HepG2 (cell line): ENCODE data around the gene XPOT. TPM values are rescaled to one million over a fixed set of nuclear protein-coding genes. Genes with fewer than 3 reads are reported as not detected.
A peak's percentile ranks its signal among the peaks of the same experiment; 100 is the strongest.

Source experiments
- FOXK1 ChIP-seq: sonication (generic); formaldehyde crosslinking; IDR thresholded peaks from 2 replicates; pipeline ENCODE4 v1.4.0; 2020; ENCODE audit warnings: low read depth, missing genetic modification reagents, borderline replicate concordance
- FOXK2 ChIP-seq: fragments of 450-650 bp; IDR thresholded peaks from 2 replicates; pipeline ENCODE4 v1.6.1; 2016
- GPN1 ChIP-seq: sonication (generic); formaldehyde crosslinking; IDR thresholded peaks from 2 replicates; pipeline ENCODE4 v1.5.1; 2020; ENCODE audit warnings: missing genetic modification reagents, borderline replicate concordance
- HNF1B ChIP-seq: sonication (generic); formaldehyde crosslinking; IDR thresholded peaks from 2 replicates; pipeline ENCODE4 v1.5.1; 2020; ENCODE audit warnings: mild to moderate bottlenecking, moderate library complexity, missing genetic modification reagents
- KLF16 ChIP-seq, 2 experiments: sonication (generic) in 1 of 2; formaldehyde crosslinking in 1 of 2; IDR thresholded peaks; 2 replicates each; pipeline versions ENCODE4 v1.6.1 to v1.8.0; 2016 to 2023; ENCODE audit warnings: missing genetic modification reagents in 2 of 2, missing compliant biosample characterization in 1 of 2
- MBD4 ChIP-seq: IDR thresholded peaks from 2 replicates; pipeline ENCODE4 v1.6.1; 2012; ENCODE audit warnings: low read length, inconsistent platforms, borderline replicate concordance
- POLR2AphosphoS5 ChIP-seq: IDR thresholded peaks from 2 replicates; pipeline ENCODE4 v1.6.1; 2012; ENCODE audit warnings: low read depth, low read length
- PRMT3 ChIP-seq: sonication (generic); formaldehyde crosslinking; IDR thresholded peaks from 2 replicates; pipeline ENCODE4 v1.8.1; 2022; ENCODE audit warnings: low read depth, mild to moderate bottlenecking, moderate library complexity, missing genetic modification reagents, borderline replicate concordance
- RXRA ChIP-seq: sonication (generic); formaldehyde crosslinking; IDR thresholded peaks from 2 replicates; pipeline ENCODE4 v1.5.1; 2020; ENCODE audit warnings: missing genetic modification reagents
- TFDP2 ChIP-seq: sonication (generic); formaldehyde crosslinking; IDR thresholded peaks from 2 replicates; pipeline ENCODE4 v1.4.0; 2020; ENCODE audit warnings: missing genetic modification reagents
- ZEB1 ChIP-seq: IDR thresholded peaks from 2 replicates; pipeline ENCODE4 v1.6.1; 2012; ENCODE audit warnings: mild to moderate bottlenecking, low read depth, inconsistent platforms; ENCODE audit not compliant: insufficient replicate concordance
- ZNF12 ChIP-seq: sonication (generic); formaldehyde crosslinking; IDR thresholded peaks from 2 replicates; pipeline ENCODE4 v1.5.0; 2020; ENCODE audit warnings: missing genetic modification reagents
- ZNF235 ChIP-seq: sonication (generic); formaldehyde crosslinking; IDR thresholded peaks from 2 replicates; pipeline ENCODE4 v1.8.1; 2023; ENCODE audit warnings: mild to moderate bottlenecking, missing genetic modification reagents, borderline replicate concordance
- ZNF292 ChIP-seq: sonication (generic); formaldehyde crosslinking; IDR thresholded peaks from 2 replicates; pipeline ENCODE4 v1.8.1; 2022; ENCODE audit warnings: mild to moderate bottlenecking, low read depth, missing genetic modification reagents, borderline replicate concordance
- ZNF546 ChIP-seq: sonication (generic); formaldehyde crosslinking; conservative IDR thresholded peaks from 2 replicates; pipeline ENCODE4 v1.8.1; 2023; ENCODE audit warnings: mild to moderate bottlenecking, missing genetic modification reagents
- ZNF577 ChIP-seq: sonication (generic); formaldehyde crosslinking; IDR thresholded peaks from 2 replicates; pipeline ENCODE4 v1.4.0; 2020; ENCODE audit warnings: mild to moderate bottlenecking, low read depth, missing genetic modification reagents, borderline replicate concordance
- ZNF580 ChIP-seq: IDR thresholded peaks from 2 replicates; pipeline ENCODE4 v1.6.1; 2016; ENCODE audit warnings: low read depth, borderline replicate concordance
- ZNF639 ChIP-seq: conservative IDR thresholded peaks from 2 replicates; pipeline ENCODE4 v1.6.1; 2018; ENCODE audit warnings: missing genetic modification reagents
- ZNF792 ChIP-seq: IDR thresholded peaks from 2 replicates; pipeline ENCODE4 v1.6.1; 2016
- ZNF879 ChIP-seq: sonication (generic); formaldehyde crosslinking; IDR thresholded peaks from 2 replicates; pipeline ENCODE4 v1.8.1; 2023; ENCODE audit warnings: missing genetic modification reagents
- ZXDC ChIP-seq: sonication (generic); formaldehyde crosslinking; IDR thresholded peaks from 2 replicates; pipeline ENCODE4 v1.5.0; 2020; ENCODE audit warnings: mild to moderate bottlenecking, missing genetic modification reagents
- polyA plus RNA-seq, 8 experiments: library from polyadenylated mRNA; depleted of rRNA in 3 of 8; stranded (reverse) in 7 of 8; unstranded in 1 of 8; fragments of >200 nt; fragmentation: Illumina TruSeq in 4 of 8; extraction: Trizol in 4 of 8; gene quantifications; 2 replicates each; pipeline versions ENCODE4 v1.2.1 to v1.2.3, GENCODE V29; 2011 to 2016; ENCODE audit warnings: low read depth in 4 of 8, missing spikeins in 1 of 8, mixed read lengths in 1 of 8; ENCODE audit not compliant: insufficient read depth in 1 of 8
- total RNA-seq, 5 experiments: library from RNA; depleted of rRNA; stranded (reverse); fragments of >200 nt; fragmentation: Illumina TruSeq; extraction: Trizol; gene quantifications; 2 replicates each; pipeline ENCODE4 v1.2.3, GENCODE V29; 2016; ENCODE audit warnings: low read depth in 1 of 5

Gene XPOT
- total and polyA plus RNA-seq, 2 of the 13 experiments (the other 11 are each of a cell fraction or from before 2014, with no cell fraction given): 93.8 to 102 TPM

GRCh38 chr12:64452559-64453329 is 48.6 kb downstream of the XPOT start (continued):
- TF ChIP-seq PRMT3 (CRISPR knock-in tag): no peak
- no peak for TF ChIP-seq RXRA (CRISPR knock-in tag)
- TF ChIP-seq FOXK2: no peak
- TF ChIP-seq GPN1 (CRISPR knock-in tag): no peak
- no peak for TF ChIP-seq ZNF235 (CRISPR knock-in tag)
- TF ChIP-seq ZXDC (CRISPR knock-in tag): no peak
- peak; percentile 23; the same call in 1 of the 2 replicates for TF ChIP-seq HNF1B
- TF ChIP-seq MBD4: no peak
- no peak for TF ChIP-seq ZNF639 (CRISPR knock-in tag)
- TF ChIP-seq ZEB1: peak; percentile 6
- no peak for TF ChIP-seq ZNF292 (CRISPR knock-in tag)
- no peak for TF ChIP-seq ZNF879 (CRISPR knock-in tag)
- TF ChIP-seq POLR2AphosphoS5: 0 out of 2 replicates have a peak, but pooled peaks have one; percentile 37
- TF ChIP-seq ZNF577 (CRISPR knock-in tag): no peak
- TF ChIP-seq KLF16 (CRISPR knock-in tag; IDR thresholded peaks at IDR 0.05): 0 out of 4 replicates have a peak, but pooled peaks of 1 of the 2 experiments have one; percentile 7
- TF ChIP-seq TFDP2: no peak
- TF ChIP-seq FOXK1 (CRISPR knock-in tag): no peak
- TF ChIP-seq ZNF580 (CRISPR knock-in tag): no peak
- TF ChIP-seq ZNF546: no peak
- TF ChIP-seq ZNF792 (CRISPR knock-in tag): no peak
- no peak for TF ChIP-seq ZNF12
